Neural crest cell (in vitro differentiated cells): ENCODE results near the gene WDR20. TPM values are rescaled to one million over a fixed set of nuclear protein-coding genes. Genes with fewer than 3 reads are reported as not detected.
"Not testable (repeated sequence)": the region's sequence is repeated elsewhere in the genome, so short reads cannot be mapped to it uniquely, and the experiment has no call there.

Experiments used
- DNase-seq: peaks from one replicate; pipeline ENCODE4 v3.0.0; 2021; ENCODE audit warnings: low read depth, mixed read lengths, low spot score
- H3K27ac Mint-ChIP-seq: one replicate; pipeline ENCODE4 v1.8.0; 2021; ENCODE audit warnings: mild to moderate bottlenecking, mixed read lengths; ENCODE audit not compliant: unreplicated experiment
- H3K27me3 Mint-ChIP-seq: 2 replicates; pipeline ENCODE4 v1.8.0; 2021; ENCODE audit warnings: low read depth, mild to moderate bottlenecking, mixed read lengths
- H3K36me3 Mint-ChIP-seq: 2 replicates; pipeline ENCODE4 v1.8.0; 2021; ENCODE audit warnings: low read depth, mild to moderate bottlenecking, mixed read lengths
- H3K4me1 Mint-ChIP-seq: 2 replicates; pipeline ENCODE4 v1.8.0; 2021; ENCODE audit warnings: mixed read lengths
- H3K4me3 Mint-ChIP-seq: one replicate; pipeline ENCODE4 v1.8.0; 2021; ENCODE audit warnings: mild to moderate bottlenecking, mixed read lengths
- H3K9me3 Mint-ChIP-seq: 2 replicates; pipeline ENCODE4 v1.8.0; 2021; ENCODE audit warnings: mixed read lengths
- CTCF ChIP-seq: fragments of 200-600 bp; sonication (generic); conservative IDR thresholded peaks from 2 replicates; pipeline ENCODE4 v1.5.0; 2021; ENCODE audit warnings: antibody characterized with exemption, mild to moderate bottlenecking
- total RNA-seq: library from RNA; stranded (reverse); gene quantifications from 2 replicates; pipeline ENCODE4 v1.2.1, GENCODE V29; 2021

Gene WDR20
- total RNA-seq, 1 donor from 2014 or later = 30.2 TPM

- Mint-ChIP-seq H3K36me3 (no peaks in the 10 kb centered on the region), H3K4me3 (no peak overlapping the region), H3K27me3 (no peaks in the 10 kb centered on the region), H3K9me3 (no peaks in the 10 kb centered on the region), H3K4me1 (no peaks in the 10 kb centered on the region), H3K27ac (no peak overlapping the region)
- no peak for TF ChIP-seq CTCF
- no peak for DNase-seq
These were observed 15.3 kb upstream of the WDR20 start for GRCh38 chr14:102124419-102124818.

- DNase-seq = no peak
- no peak overlapping the region for H3K27ac Mint-ChIP-seq
- H3K4me3 Mint-ChIP-seq = no peak overlapping the region
- H3K4me1 Mint-ChIP-seq = no peaks in the 10 kb centered on the region
- H3K9me3 Mint-ChIP-seq = no peaks in the 10 kb centered on the region
- TF ChIP-seq CTCF = no peak
- H3K27me3 Mint-ChIP-seq = no peaks in the 10 kb centered on the region
- no peaks in the 10 kb centered on the region for H3K36me3 Mint-ChIP-seq
These were observed 14.2 kb upstream of the WDR20 start for GRCh38 chr14:102125546-102125945.

- TF ChIP-seq CTCF = no peak
- Mint-ChIP-seq H3K4me1 (no peaks in the 10 kb centered on the region), H3K9me3 (no peaks in the 10 kb centered on the region), H3K36me3 (no peaks in the 10 kb centered on the region), H3K27me3 (no peaks in the 10 kb centered on the region), H3K4me3 (no peak overlapping the region), H3K27ac (no peak overlapping the region)
- DNase-seq = no peak
These were observed 12.8 kb upstream of the WDR20 start for GRCh38 chr14:102126807-102127455.

GRCh38 chr14:102131741-102132140, 8.0 kb upstream of the WDR20 start:
- no peak overlapping the region for H3K4me3 Mint-ChIP-seq
- peaks cover 2% of the 10 kb centered on the region for H3K9me3 Mint-ChIP-seq
- no peak overlapping the region for H3K27ac Mint-ChIP-seq
- TF ChIP-seq CTCF = no peak
- H3K27me3 Mint-ChIP-seq = no peaks in the 10 kb centered on the region
- no peak for DNase-seq
- no peaks in the 10 kb centered on the region for H3K4me1 Mint-ChIP-seq
- peaks cover 8% of the 10 kb centered on the region for H3K36me3 Mint-ChIP-seq

GRCh38 chr14:102134021-102134420, 5.7 kb upstream of the WDR20 start:
- Mint-ChIP-seq H3K4me1 (peaks cover 10% of the 10 kb centered on the region), H3K27me3 (peaks cover 12% of the 10 kb centered on the region), H3K27ac (peak overlapping the region; percentile 50)
- DNase-seq, H3K4me3 Mint-ChIP-seq, H3K36me3 Mint-ChIP-seq, H3K9me3 Mint-ChIP-seq: not testable (repeated sequence)

- Mint-ChIP-seq H3K27me3 (peaks cover 14% of the 10 kb centered on the region), H3K4me3 (peak overlapping the region; percentile 41), H3K4me1 (peaks cover 14% of the 10 kb centered on the region)
- not testable (repeated sequence) for H3K27ac Mint-ChIP-seq, DNase-seq, H3K9me3 Mint-ChIP-seq, H3K36me3 Mint-ChIP-seq
These were observed 5.0 kb upstream of the WDR20 start for GRCh38 chr14:102134719-102135118.

- not testable (repeated sequence) for H3K9me3 Mint-ChIP-seq, DNase-seq, H3K4me3 Mint-ChIP-seq, H3K27ac Mint-ChIP-seq, H3K36me3 Mint-ChIP-seq
- peaks cover 14% of the 10 kb centered on the region for H3K27me3 Mint-ChIP-seq
- peaks cover 17% of the 10 kb centered on the region for H3K4me1 Mint-ChIP-seq
These were observed 4.2 kb upstream of the WDR20 start for GRCh38 chr14:102135456-102135855.
